Retinal pigment epithelial cell (primary cell): ENCODE results near the gene SYNGR1.
A peak's percentile ranks its signal among the peaks of the same experiment; 100 is the strongest.

Experiments used
- DNase-seq: peaks from one replicate; pipeline ENCODE4 v3.0.0-alpha.2; 2010; ENCODE audit warnings: low read depth
- H3K4me3 ChIP-seq: 2 replicates; pipeline ENCODE4 v1.5.1; 2011; ENCODE audit warnings: mild to moderate bottlenecking, low read length, control low read depth, moderate library complexity
- CTCF ChIP-seq: conservative IDR thresholded peaks from 2 replicates; pipeline ENCODE4 v1.5.1; 2011; ENCODE audit warnings: low read depth, low read length, control low read depth, inconsistent platforms

SYNGR1 gene

GRCh38 chr22:39348909-39349505 lies 784 bp upstream of the SYNGR1 start:
- no peak for TF ChIP-seq CTCF
- peak overlapping the region; percentile 75 for H3K4me3 ChIP-seq
- DNase-seq: no peak

DNA sequence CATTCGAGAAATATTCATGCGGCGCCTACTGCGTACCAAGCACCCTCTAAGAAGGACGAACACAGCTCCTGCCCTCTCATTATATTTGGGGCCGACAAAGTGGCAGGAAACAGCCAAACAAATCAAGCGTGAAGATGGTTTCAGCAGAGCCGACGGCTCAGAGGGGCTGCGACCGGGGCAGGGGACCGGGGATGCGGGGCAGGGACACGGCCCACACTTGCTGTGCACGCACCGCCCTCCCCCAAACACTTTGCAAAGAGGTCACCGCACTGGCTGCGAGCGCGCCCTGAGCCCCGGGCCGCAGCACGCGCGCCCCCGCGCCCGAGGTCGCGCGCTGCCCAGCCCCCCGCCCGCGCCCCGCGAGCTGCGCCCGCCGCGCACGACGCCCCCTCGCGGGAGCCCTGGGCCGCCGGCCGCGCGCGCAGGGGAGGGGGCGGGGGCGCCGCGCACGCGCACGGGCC lies 255 bp upstream of the SYNGR1 start:
- no peak for TF ChIP-seq CTCF
- peak overlapping the region; percentile 75 for H3K4me3 ChIP-seq
- DNase-seq: no peak

GRCh38 chr22:39350757-39351688 lies 1.2 kb downstream of the SYNGR1 start:
- no peak for DNase-seq
- peak overlapping the region; percentile 64 for H3K4me3 ChIP-seq
- no peak for TF ChIP-seq CTCF

GRCh38 chr22:39351689-39352214 lies 2.0 kb downstream of the SYNGR1 start:
- no peak for DNase-seq
- no peak overlapping the region for H3K4me3 ChIP-seq
- no peak for TF ChIP-seq CTCF

DNA sequence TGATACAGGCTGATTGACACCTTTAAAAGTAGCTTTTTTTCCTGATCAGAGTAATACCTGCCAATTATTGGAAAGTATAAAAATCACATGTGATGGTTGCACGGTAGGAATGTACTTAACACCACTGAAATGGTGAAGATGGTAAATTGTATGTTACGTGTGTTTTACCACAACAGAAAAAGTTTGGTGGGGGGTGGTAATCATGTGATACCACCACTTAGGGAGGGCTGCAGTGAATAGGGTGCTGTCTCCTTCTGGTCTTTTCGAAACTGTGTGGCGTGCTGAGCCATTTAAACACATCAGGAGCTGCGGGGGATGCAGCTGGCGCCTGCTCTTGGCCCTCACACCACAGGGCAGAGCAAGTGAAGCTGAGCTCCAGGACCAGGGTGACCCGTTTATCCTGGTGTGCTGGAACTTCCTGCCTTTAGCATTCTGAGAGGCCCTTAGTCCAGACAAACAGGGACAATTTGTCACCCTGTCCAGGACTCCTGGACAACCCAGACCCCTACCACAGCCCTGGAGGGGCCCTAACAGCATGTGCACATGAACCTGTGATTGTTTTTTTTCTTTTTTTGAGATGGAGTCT lies 2.6 kb downstream of the SYNGR1 start:
- DNase-seq: no peak

DNA sequence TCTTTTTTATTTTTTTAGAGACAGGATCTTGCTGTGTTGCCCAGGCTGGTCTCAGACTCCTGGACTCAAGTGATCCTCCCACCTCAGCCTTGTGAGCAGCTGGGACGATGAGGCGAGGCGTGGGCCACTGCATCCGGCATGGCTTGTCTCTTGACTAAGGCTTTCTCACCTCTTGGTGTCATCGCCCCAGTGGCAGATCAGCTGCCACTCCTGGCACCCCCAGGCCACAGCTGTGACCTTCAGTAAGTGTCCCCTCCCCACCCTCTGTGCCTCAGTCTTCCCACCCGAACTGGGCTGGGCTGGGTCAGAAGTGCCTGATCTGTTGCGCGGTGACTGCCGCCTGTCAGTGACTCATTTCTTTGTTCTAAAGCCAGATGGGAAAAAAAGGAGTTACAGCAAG lies 3.6 kb downstream of the SYNGR1 start:
- TF ChIP-seq CTCF: no peak
- no peak for DNase-seq
- H3K4me3 ChIP-seq: no peak overlapping the region

More for the DNA sequence above, 2.6 kb downstream of the SYNGR1 start:
- H3K4me3 ChIP-seq: no peak overlapping the region
- TF ChIP-seq CTCF: no peak
